Activated CD4-positive, alpha-beta T cell treated with anti-CD3 and anti-CD28 coated beads for 36 hours (primary cell): ENCODE data around the gene STK32C. TPM values are rescaled to one million over a fixed set of nuclear protein-coding genes. Genes with fewer than 3 reads are reported as not detected.
A peak's percentile ranks its signal among the peaks of the same experiment; 100 is the strongest.

Experiments used
- ATAC-seq: fragments of 200-7000 bp; cut with Tn5 transposase; one replicate; pipeline ENCODE4 v1.10.0; 2021; ENCODE audit warnings: mild to moderate bottlenecking, moderate library complexity
- CTCF ChIA-PET: fragments of 350-600 bp; sonication (Branson Sonifier 250); formaldehyde crosslinking; loops from one replicate; lab custom pipeline; 2021; ENCODE audit warnings: antibody characterized with exemption; lab: Charles Lee
- POLR2A ChIA-PET: fragments of 350-600 bp; sonication (Branson Sonifier 250); formaldehyde crosslinking; loops from one replicate; lab custom pipeline; 2021; ENCODE audit warnings: antibody characterized with exemption, inconsistent platforms; lab: Charles Lee
- DNase-seq: peaks from one replicate; pipeline ENCODE4 v3.0.0-alpha.2; 2020
- H3K27ac Mint-ChIP-seq: one replicate; pipeline ENCODE4 v1.8.0; 2021; ENCODE audit warnings: mixed read lengths
- H3K27me3 Mint-ChIP-seq: one replicate; pipeline ENCODE4 v1.8.0; 2021; ENCODE audit warnings: mixed read lengths
- H3K36me3 Mint-ChIP-seq: one replicate; pipeline ENCODE4 v1.8.0; 2021; ENCODE audit warnings: low read depth, mixed read lengths
- H3K4me1 Mint-ChIP-seq: one replicate; pipeline ENCODE4 v1.8.0; 2021; ENCODE audit warnings: mixed read lengths
- H3K4me3 Mint-ChIP-seq: one replicate; pipeline ENCODE4 v1.8.0; 2021; ENCODE audit warnings: mild to moderate bottlenecking, moderate library complexity, mixed read lengths
- H3K9me3 Mint-ChIP-seq: one replicate; pipeline ENCODE4 v1.8.0; 2021; ENCODE audit warnings: low read depth, mixed read lengths
- intact Hi-C, 2 experiments: fragments of 100-400 bp; cut with DNase I in 1 of 2; cut with micrococcal nuclease in 1 of 2; formaldehyde crosslinking; loops; one replicate each; pipeline versions ENCODE4 v1.14.2 to v1.15.1; 2022 to 2024; cut with DNase I, micrococcal nuclease
- total RNA-seq, 2 experiments: library from RNA; stranded (reverse); gene quantifications; one replicate each; pipeline ENCODE4 v1.2.3, GENCODE V29; 2021

Gene STK32C
- total RNA-seq, 2 experiments from 2014 or later: 15.8 to 19.9 TPM

DNA sequence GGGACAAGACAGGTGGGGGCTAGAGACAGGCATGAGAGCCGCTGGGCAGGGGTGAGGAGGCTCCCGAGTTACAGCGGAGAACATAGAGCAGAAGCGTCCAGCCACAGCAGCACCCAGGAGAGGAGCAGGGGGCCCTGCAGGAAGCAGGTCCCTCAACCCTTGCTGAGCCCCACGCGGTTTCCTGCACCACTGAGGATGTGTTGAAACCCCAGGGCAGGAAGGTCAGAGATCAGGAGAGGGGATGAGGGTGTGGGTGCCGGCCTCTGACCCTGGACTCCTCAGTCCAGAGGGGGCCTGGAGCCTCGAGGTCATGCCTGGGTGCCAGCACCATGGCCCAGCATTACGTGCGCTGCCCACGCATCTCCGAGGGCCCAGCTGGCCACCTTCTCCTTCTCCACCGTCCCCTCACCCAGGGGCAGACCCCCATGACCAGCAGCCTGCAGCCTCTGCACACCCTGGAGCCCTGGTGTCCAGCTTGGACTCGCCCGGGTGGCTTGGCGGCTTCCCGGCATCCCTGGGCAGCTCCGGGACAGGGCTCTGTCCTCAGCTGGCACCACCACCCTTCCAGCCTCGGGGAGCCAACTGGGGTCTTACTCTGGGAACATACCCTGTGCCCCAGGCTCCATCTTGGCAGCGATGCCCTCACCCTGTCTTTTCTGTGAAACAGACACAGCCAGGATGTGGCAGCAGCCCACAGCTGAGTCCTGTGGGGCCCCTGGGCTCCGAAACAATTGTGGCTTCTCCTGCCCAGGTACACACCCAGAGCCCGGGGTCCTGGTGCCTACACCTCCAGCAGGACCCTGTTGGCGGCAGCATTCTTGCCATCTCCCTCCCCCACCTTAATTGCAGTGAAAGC lies 52.0 kb downstream of the STK32C start:
- no peak overlapping the region for H3K4me3 Mint-ChIP-seq
- POLR2A ChIA-PET: no interaction called here

DNA sequence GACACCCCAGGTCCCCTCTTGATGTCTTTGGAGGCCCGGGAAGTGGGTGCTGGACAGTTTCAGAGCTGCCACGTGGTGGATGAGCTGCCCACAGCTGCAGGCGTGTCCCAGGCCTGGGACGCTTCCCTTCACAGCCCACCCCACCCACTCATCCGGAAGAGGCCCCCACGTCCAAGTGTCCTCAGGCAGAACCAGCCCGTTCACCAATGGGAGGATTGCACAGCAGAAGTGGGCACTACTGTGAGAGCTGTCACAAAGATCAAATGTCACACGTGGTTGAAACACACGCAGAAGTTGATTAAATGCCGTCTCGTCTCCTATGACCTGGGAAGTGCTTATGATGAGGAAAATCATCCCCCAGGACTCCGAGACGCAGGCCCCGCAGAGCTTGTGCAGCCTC lies 52.9 kb downstream of the STK32C start:
- ATAC-seq: no peak
- H3K27me3 Mint-ChIP-seq: no peaks in the 10 kb centered on the region
- no peak for DNase-seq
- H3K4me1 Mint-ChIP-seq: peaks cover 15% of the 10 kb centered on the region
- H3K9me3 Mint-ChIP-seq: no peaks in the 10 kb centered on the region
- intact Hi-C loops: no loop called here
- ChIA-PET POLR2A (no interaction called here), CTCF (no interaction called here)
- no peak overlapping the region for H3K4me3 Mint-ChIP-seq
- H3K27ac Mint-ChIP-seq: no peak overlapping the region
- no peaks in the 10 kb centered on the region for H3K36me3 Mint-ChIP-seq

More for the DNA sequence above, 52.0 kb downstream of the STK32C start:
- ATAC-seq: peak; percentile 45
- Mint-ChIP-seq H3K36me3 (no peaks in the 10 kb centered on the region), H3K9me3 (no peaks in the 10 kb centered on the region), H3K27ac (no peak overlapping the region), H3K4me1 (peaks cover 15% of the 10 kb centered on the region), H3K27me3 (no peaks in the 10 kb centered on the region)
- DNase-seq: peak; percentile 50
- intact Hi-C loops: no loop called here
- CTCF ChIA-PET: interaction anchor here (0.6 kb wide), 1 partner anchor 30 kb away, joined by 3 read pairs; no protein-coding TSS in a partner anchor

DNA sequence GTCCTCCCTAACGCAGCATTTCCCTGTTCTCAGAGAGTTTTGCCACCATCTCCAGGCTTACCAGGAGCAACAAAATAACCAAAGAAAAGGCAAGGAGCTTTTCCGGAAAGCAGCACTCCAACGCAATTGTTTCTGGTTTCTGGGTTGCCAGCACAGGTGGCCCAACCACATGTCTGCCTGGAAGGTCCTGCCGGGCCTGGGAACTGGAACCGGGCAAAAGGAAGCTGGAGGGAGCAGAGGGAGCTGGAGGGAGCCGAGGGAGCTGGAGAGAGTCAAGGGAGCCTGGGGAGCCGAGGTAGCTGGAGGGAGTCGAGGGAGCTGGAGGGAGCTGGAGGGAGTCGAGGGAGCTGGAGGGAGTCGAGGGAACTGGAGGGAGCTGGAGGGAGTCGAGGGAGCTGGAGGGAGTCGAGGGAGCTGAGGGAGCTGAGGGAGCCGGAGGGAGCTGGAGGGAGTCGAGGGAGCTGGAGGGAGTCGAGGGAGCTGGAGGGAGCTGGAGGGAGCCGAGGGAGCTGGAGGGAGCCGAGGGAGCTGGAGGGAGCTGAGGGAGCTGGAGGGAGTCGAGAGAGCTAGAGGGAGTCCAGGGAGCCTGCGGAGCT lies 54.6 kb downstream of the STK32C start:
- Mint-ChIP-seq H3K36me3 (no peaks in the 10 kb centered on the region), H3K4me1 (peaks cover 15% of the 10 kb centered on the region), H3K9me3 (no peaks in the 10 kb centered on the region), H3K4me3 (no peak overlapping the region), H3K27me3 (no peaks in the 10 kb centered on the region), H3K27ac (no peak overlapping the region)
- ATAC-seq (no peak), DNase-seq (no peak)
- CTCF ChIA-PET: interaction anchor here (0.7 kb wide), 1 partner anchor 31 kb away, joined by 3 read pairs; no protein-coding TSS in a partner anchor
- POLR2A ChIA-PET: no interaction called here
- intact Hi-C loops: no loop called here

GRCh38 chr10:132252412-132252811 lies 55.3 kb downstream of the STK32C start:
- H3K4me1 Mint-ChIP-seq: peaks cover 15% of the 10 kb centered on the region
- H3K27ac Mint-ChIP-seq: no peak overlapping the region
- no peak for DNase-seq
- ATAC-seq: no peak
- H3K36me3 Mint-ChIP-seq: no peaks in the 10 kb centered on the region
- ChIA-PET CTCF (no interaction called here), POLR2A (no interaction called here)
- intact Hi-C loops: no loop called here
- H3K4me3 Mint-ChIP-seq: no peak overlapping the region
- H3K27me3 Mint-ChIP-seq: no peaks in the 10 kb centered on the region
- no peaks in the 10 kb centered on the region for H3K9me3 Mint-ChIP-seq

DNA sequence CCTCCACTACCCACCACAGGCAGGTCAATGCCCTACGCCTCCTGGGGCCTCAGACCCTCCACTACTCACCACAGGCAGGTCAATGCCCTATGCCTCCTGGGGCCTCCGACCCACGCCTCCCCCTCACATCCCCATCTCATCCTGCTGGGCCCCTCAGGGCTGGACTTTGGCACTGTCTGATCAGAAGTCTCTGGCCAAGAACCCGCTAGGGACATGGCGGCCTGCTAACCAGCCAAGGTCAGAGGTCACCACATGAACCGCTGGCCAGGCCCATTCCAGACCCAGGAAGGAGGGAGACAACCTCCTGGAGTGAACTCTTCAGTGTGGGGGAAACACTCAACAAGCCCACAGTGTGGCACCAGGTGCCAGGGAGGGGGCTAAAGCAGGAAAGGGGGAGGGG lies 55.8 kb downstream of the STK32C start:
- POLR2A ChIA-PET: no interaction called here
- intact Hi-C loops: no loop called here

DNA sequence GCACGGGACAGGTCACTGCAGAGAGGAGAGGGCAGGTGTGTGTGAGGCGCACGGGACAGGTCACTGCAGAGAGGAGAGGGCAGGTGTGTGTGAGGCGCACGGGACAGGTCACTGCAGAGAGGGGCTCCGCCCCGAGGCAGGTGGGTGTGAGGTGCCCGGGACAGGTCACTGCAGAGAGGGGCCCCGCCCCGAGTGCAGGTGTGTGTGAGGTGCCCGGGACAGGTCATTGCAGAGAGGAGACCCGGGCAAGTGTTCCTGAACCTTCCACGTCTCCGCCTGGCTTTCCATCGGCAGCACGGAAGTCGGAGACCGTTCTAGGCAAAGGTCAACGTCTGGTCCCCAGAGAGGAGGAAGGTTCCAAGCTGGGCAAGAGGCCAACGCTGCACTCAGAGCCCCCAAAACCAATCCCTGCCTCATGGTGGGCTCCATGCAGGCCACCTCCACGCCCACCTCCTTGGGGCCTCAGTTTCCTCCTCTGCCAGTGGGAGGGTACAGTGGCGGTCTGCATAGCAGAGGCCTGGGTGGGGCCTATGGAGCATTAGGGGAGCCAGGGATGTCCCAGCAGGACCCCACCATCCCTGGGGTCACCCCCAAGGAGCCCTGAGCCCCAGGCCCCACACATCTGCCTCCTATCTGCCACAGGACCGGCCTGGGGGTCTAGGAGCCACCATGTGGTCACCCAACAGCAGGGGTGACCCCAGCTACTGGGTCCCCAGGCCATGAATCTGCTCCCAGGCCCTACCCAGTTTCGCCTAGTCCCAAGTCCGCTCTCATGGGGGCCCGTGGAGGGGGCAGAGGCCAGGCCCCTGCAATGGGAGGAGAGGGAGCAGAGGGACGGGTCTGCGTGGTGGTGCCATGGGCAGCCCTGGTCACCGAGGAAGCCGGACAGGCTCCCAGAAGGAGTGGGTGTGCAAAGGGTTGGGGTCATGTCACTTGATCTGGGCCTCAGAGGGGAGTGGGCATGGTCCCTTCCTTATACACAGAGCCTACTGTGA lies 57.0 kb downstream of the STK32C start:
- ATAC-seq (no peak), DNase-seq (no peak)
- CTCF ChIA-PET: no interaction called here
- Mint-ChIP-seq H3K9me3 (no peaks in the 10 kb centered on the region), H3K27me3 (no peaks in the 10 kb centered on the region), H3K4me1 (peaks cover 9% of the 10 kb centered on the region), H3K4me3 (no peak overlapping the region), H3K36me3 (no peaks in the 10 kb centered on the region), H3K27ac (no peak overlapping the region)
- intact Hi-C loops: no loop called here
- POLR2A ChIA-PET: interaction anchor here (0.7 kb wide), 1 partner anchor 120 kb away, joined by 3 read pairs; no protein-coding TSS in a partner anchor

More for the DNA sequence above, 55.8 kb downstream of the STK32C start:
- Mint-ChIP-seq H3K4me1 (peaks cover 15% of the 10 kb centered on the region), H3K9me3 (no peaks in the 10 kb centered on the region), H3K4me3 (no peak overlapping the region), H3K36me3 (no peaks in the 10 kb centered on the region), H3K27ac (no peak overlapping the region), H3K27me3 (no peaks in the 10 kb centered on the region)
- DNase-seq: no peak
- CTCF ChIA-PET: no interaction called here
- ATAC-seq: no peak

- Mint-ChIP-seq H3K4me3 (no peak overlapping the region), H3K27me3 (no peaks in the 10 kb centered on the region), H3K36me3 (no peaks in the 10 kb centered on the region), H3K27ac (no peak overlapping the region), H3K9me3 (no peaks in the 10 kb centered on the region), H3K4me1 (peaks cover 2% of the 10 kb centered on the region)
- ChIA-PET POLR2A (no interaction called here), CTCF (no interaction called here)
- no peak for ATAC-seq
- intact Hi-C loops: loop anchor here in 1 of 2 experiments (1.0 kb wide), 1 partner anchor 58 kb away; no protein-coding TSS in a partner anchor
- no peak for DNase-seq
These were observed 57.9 kb downstream of the STK32C start for GRCh38 chr10:132249824-132250375.

DNA sequence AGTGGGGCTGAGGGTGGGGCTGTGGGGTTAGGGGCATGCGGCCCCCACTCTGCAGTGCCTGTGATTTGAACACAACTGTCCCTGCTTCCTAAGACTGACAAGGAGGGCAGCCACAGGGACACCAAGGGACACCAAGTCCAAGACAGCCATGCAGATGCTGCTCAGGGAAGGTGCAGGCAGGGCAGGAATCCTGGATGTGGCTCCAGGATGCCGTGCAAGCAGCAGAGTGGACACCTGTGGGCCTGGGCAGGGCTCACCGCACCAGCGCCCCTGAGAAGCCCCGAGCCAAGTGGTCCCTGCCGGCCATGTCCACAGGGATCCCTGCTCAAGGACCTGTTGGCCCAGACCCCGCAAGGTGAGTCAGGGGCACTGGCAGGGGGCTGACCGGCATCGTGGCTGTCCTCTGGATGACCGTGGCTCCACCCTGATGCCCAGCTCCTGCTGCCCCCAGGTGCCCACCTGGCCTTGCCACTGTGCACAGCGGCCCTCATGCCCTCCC lies 58.5 kb downstream of the STK32C start:
- no peaks in the 10 kb centered on the region for H3K27me3 Mint-ChIP-seq
- DNase-seq (no peak), ATAC-seq (peak; percentile 12)
- no peaks in the 10 kb centered on the region for H3K4me1 Mint-ChIP-seq
- no peak overlapping the region for H3K27ac Mint-ChIP-seq
- POLR2A ChIA-PET: no interaction called here
- intact Hi-C loops: loop anchor here in 1 of 2 experiments (1.0 kb wide), 1 partner anchor 59 kb away; no protein-coding TSS in a partner anchor
- no peaks in the 10 kb centered on the region for H3K9me3 Mint-ChIP-seq
- no peak overlapping the region for H3K4me3 Mint-ChIP-seq
- H3K36me3 Mint-ChIP-seq: no peaks in the 10 kb centered on the region
- CTCF ChIA-PET: interaction anchor here (0.6 kb wide), 1 partner anchor 61 kb away, joined by 3 read pairs; no protein-coding TSS in a partner anchor

GRCh38 chr10:132248455-132249225 lies 59.1 kb downstream of the STK32C start:
- POLR2A ChIA-PET: no interaction called here
- CTCF ChIA-PET: interaction anchor here (0.6 kb wide), 1 partner anchor 60 kb away, joined by 3 read pairs; no protein-coding TSS in a partner anchor

GRCh38 chr10:132247943-132248342 lies 59.8 kb downstream of the STK32C start:
- intact Hi-C loops: no loop called here
- Mint-ChIP-seq H3K36me3 (no peaks in the 10 kb centered on the region), H3K4me1 (no peaks in the 10 kb centered on the region), H3K27me3 (no peaks in the 10 kb centered on the region), H3K4me3 (no peak overlapping the region), H3K27ac (no peak overlapping the region), H3K9me3 (no peaks in the 10 kb centered on the region)
- CTCF ChIA-PET: no interaction called here
- no peak for ATAC-seq
- DNase-seq: no peak
- POLR2A ChIA-PET: no interaction called here

More at GRCh38 chr10:132248455-132249225, 59.1 kb downstream of the STK32C start:
- peak; percentile 76 for DNase-seq
- H3K9me3 Mint-ChIP-seq: no peaks in the 10 kb centered on the region
- no peaks in the 10 kb centered on the region for H3K27me3 Mint-ChIP-seq
- no peak overlapping the region for H3K4me3 Mint-ChIP-seq
- H3K4me1 Mint-ChIP-seq: no peaks in the 10 kb centered on the region
- no peak overlapping the region for H3K27ac Mint-ChIP-seq
- intact Hi-C loops: loop anchor here in 1 of 2 experiments (1.0 kb wide), 1 partner anchor 60 kb away; no protein-coding TSS in a partner anchor
- ATAC-seq: peak; percentile 77
- H3K36me3 Mint-ChIP-seq: no peaks in the 10 kb centered on the region
